Endothelial cell of umbilical vein (primary cell): ENCODE measurements around the gene EAPP. TPM values are rescaled to one million over a fixed set of nuclear protein-coding genes. Genes with fewer than 3 reads are reported as not detected.

Source experiments
- BruUV-seq: library from RNA; stranded (reverse); fragments of 400-500 nt; replicated peaks from 2 replicates; lab custom pipeline; 2021; lab: Mats Ljungman, UMichigan
- CTCF ChIA-PET: fragments of 300-600, 350-600 bp; sonication (Branson Sonifier 250); formaldehyde crosslinking; loops from one replicate; lab custom pipeline; 2021; ENCODE audit warnings: antibody characterized with exemption, inconsistent platforms; lab: Charles Lee
- POLR2A ChIA-PET: fragments of 300-600, 350-600 bp; sonication (Branson Sonifier 250); formaldehyde crosslinking; loops from one replicate; lab custom pipeline; 2021; ENCODE audit warnings: antibody characterized with exemption, inconsistent platforms; lab: Charles Lee
- DNase-seq: peaks from one replicate; pipeline ENCODE4 v3.0.0-alpha.2; 2011; ENCODE audit warnings: low read depth, low spot score
- FAIRE-seq: peaks from 2 replicates; lab custom pipeline; 2011; peaks lifted over from hg19 to GRCh38; lab: Jason Lieb, UNC
- H2AFZ ChIP-seq: 2 replicates; pipeline ENCODE4 v1.6.0; 2012; ENCODE audit warnings: low read depth, low read length, control low read depth, inconsistent platforms
- H3K27ac ChIP-seq: 2 replicates; pipeline ENCODE4 v1.5.1; 2011; ENCODE audit warnings: low read depth, mild to moderate bottlenecking, control low read depth, low read length, moderate library complexity; ENCODE audit not compliant: insufficient read depth
- H3K27me3 ChIP-seq, 2 experiments: 2 replicates each; pipeline versions ENCODE4 v1.6.0 to v1.6.1; 2011; ENCODE audit warnings: low read length in 2 of 2, mixed read lengths in 1 of 2; ENCODE audit not compliant: control insufficient read depth in 2 of 2, insufficient read depth in 2 of 2
- H3K36me3 ChIP-seq, 2 experiments: 2 replicates in 1 of 2; 3 replicates in 1 of 2; pipeline ENCODE4 v1.5.1; 2011; ENCODE audit warnings: low read length in 2 of 2, mild to moderate bottlenecking in 1 of 2, moderate library complexity in 1 of 2; ENCODE audit not compliant: control insufficient read depth in 2 of 2, insufficient read depth in 2 of 2; ENCODE audit errors: extremely low read depth in 1 of 2
- H3K4me1 ChIP-seq: 3 replicates; pipeline ENCODE4 v1.5.1; 2011; ENCODE audit warnings: mild to moderate bottlenecking, low read length; ENCODE audit not compliant: control insufficient read depth, insufficient read depth; ENCODE audit errors: extremely low read depth
- H3K4me2 ChIP-seq: 2 replicates; pipeline ENCODE4 v1.6.1; 2011; ENCODE audit warnings: low read length, control low read depth, mixed read lengths; ENCODE audit not compliant: insufficient read depth
- H3K4me3 ChIP-seq, 3 experiments: fragments of 200-600 bp in 1 of 3; sonication (generic), shearing (Covaris generic) in 1 of 3; replicated peaks in 1 of 3; 2 replicates each; pipeline ENCODE4 v1.5.1; 2011 to 2016; ENCODE audit warnings: control low read depth in 3 of 3, low read length in 3 of 3, mild to moderate bottlenecking in 2 of 3, inconsistent platforms in 1 of 3, low read depth in 1 of 3, moderate library complexity in 1 of 3; ENCODE audit not compliant: insufficient read depth in 1 of 3
- H3K79me2 ChIP-seq: 2 replicates; pipeline ENCODE4 v1.6.0; 2012; ENCODE audit warnings: low read length, inconsistent platforms; ENCODE audit not compliant: control insufficient read depth, insufficient read depth
- H3K9ac ChIP-seq: replicated peaks from 2 replicates; pipeline ENCODE3; 2011; ENCODE audit warnings: low read length, control low read depth; ENCODE audit not compliant: insufficient read depth; ENCODE audit errors: extremely low read depth
- H3K9me1 ChIP-seq: replicated peaks from 3 replicates; pipeline ENCODE4 v1.6.0; 2011; ENCODE audit warnings: mild to moderate bottlenecking, low read length; ENCODE audit not compliant: control insufficient read depth, insufficient read depth; ENCODE audit errors: extremely low read depth
- H3K9me3 ChIP-seq: replicated peaks from 2 replicates; pipeline ENCODE4 v1.5.1; 2012; ENCODE audit warnings: low read length, inconsistent platforms; ENCODE audit not compliant: control insufficient read depth, insufficient read depth
- H4K20me1 ChIP-seq: replicated peaks from 2 replicates; pipeline ENCODE3; 2011; ENCODE audit warnings: mild to moderate bottlenecking, low read length; ENCODE audit not compliant: control insufficient read depth, insufficient read depth; ENCODE audit errors: extremely low read depth
- EZH2 ChIP-seq: IDR thresholded peaks from 2 replicates; pipeline ENCODE4 v1.6.1; 2012; ENCODE audit warnings: borderline replicate concordance, low read depth, mild to moderate bottlenecking, moderate library complexity, low read length, inconsistent platforms; ENCODE audit not compliant: severe bottlenecking
- FOS ChIP-seq: IDR thresholded peaks from 2 replicates; pipeline ENCODE4 v1.6.1; 2011; ENCODE audit warnings: mild to moderate bottlenecking, low read length, moderate library complexity, borderline replicate concordance; ENCODE audit not compliant: insufficient read depth
- GATA2 ChIP-seq: IDR thresholded peaks from 2 replicates; pipeline ENCODE4 v1.7.0; 2011; ENCODE audit warnings: low read depth, mild to moderate bottlenecking, moderate library complexity, mixed read lengths, low read length; ENCODE audit not compliant: insufficient read length, insufficient read depth
- JUN ChIP-seq: IDR thresholded peaks from 2 replicates; pipeline ENCODE4 v1.6.1; 2011; ENCODE audit warnings: borderline replicate concordance, low read depth; ENCODE audit not compliant: insufficient read length, insufficient read depth
- MYC ChIP-seq: IDR thresholded peaks from one replicate; pipeline ENCODE4 v1.6.1; 2011; ENCODE audit warnings: mild to moderate bottlenecking, low read depth, low read length
- POLR2A ChIP-seq: IDR thresholded peaks from 2 replicates; pipeline ENCODE4 v1.6.1; 2012; ENCODE audit warnings: low read depth, mild to moderate bottlenecking, control low read depth, low read length
- POLR2AphosphoS5 ChIP-seq: IDR thresholded peaks from 2 replicates; pipeline ENCODE4 v1.6.1; 2012; ENCODE audit warnings: low read depth, mild to moderate bottlenecking, control low read depth, low read length, moderate library complexity; ENCODE audit not compliant: insufficient read depth
- dilution Hi-C: fragments of 300-500 bp; cut with MboI; formaldehyde crosslinking; loops from one replicate; pipeline ENCODE4 v1.15.0; 2019; ENCODE audit warnings: low sequenced_read_pairs; ENCODE audit not compliant: extremely low pct_ligation_motif_present
- intact Hi-C: fragments of 100-400 bp; cut with micrococcal nuclease; formaldehyde crosslinking; loops from one replicate; pipeline ENCODE4 v1.10.0; 2022
- polyA plus RNA-seq, 4 experiments: library from polyadenylated mRNA; depleted of rRNA in 3 of 4; stranded (reverse) in 3 of 4; unstranded in 1 of 4; fragments of >200 nt; gene quantifications; 2 replicates each; pipeline versions ENCODE4 v1.2.1 to v1.2.3, GENCODE V29; 2011 to 2012; ENCODE audit warnings: missing spikeins in 1 of 4
- total RNA-seq: library from RNA; stranded (reverse); gene quantifications from 2 replicates; pipeline ENCODE4 v1.2.3, GENCODE V29; 2021
- TF ChIP-seq, protein P1 (sequence below), 2 donors: IDR thresholded peaks; 1 replicate in 1 of 2; 2 replicates in 1 of 2; pipeline ENCODE4 v1.5.1; 2011; ENCODE audit warnings: low read length in 2 of 2, mild to moderate bottlenecking in 2 of 2, moderate library complexity in 2 of 2, control low read depth in 1 of 2, inconsistent platforms in 1 of 2, low read depth in 1 of 2; ENCODE audit not compliant: insufficient read depth in 1 of 2; ENCODE audit errors: extremely low read depth in 1 of 2
- TF ChIP-seq, protein P2 (sequence below): IDR thresholded peaks from 2 replicates; pipeline ENCODE4 v1.6.1; 2011; ENCODE audit not compliant: insufficient read depth, insufficient read length

Gene EAPP
- total and polyA plus RNA-seq, 2 donors (not counting 3 experiments of a cell fraction or from before 2014, with no cell fraction given), result 16.6 to 22.2 TPM

DNA sequence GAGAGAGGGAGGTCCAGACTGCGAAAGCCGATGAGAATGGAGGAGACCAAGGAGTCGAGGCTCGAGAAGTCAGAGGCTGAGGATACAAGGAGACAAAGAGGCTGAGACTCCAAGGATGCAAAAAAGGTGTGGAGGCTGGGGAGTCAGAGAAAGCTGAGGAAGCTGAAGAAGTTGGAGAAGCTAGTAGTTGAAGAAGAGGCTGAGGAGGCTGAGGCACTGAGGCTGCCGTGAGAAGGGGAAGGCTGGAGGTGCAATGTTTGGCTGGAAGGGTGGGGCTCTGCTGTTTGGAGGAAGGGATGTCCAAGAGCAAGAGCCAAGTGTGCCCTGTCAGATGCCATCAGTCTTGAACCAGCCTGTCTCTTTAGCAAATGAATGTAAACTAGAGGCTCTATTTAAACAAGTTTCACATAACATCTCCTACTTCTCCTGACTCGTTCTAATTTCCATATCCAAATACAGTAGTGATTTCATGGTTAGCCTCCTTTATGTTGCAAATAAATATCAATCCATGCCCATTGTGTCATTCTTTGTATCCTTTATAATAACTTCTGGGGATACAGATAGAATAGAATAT, 66.7 kb downstream of the EAPP start:
- H2AFZ ChIP-seq, result no peak overlapping the region
- no peaks in the 10 kb centered on the region for H3K4me1 ChIP-seq
- TF ChIP-seq FOS, result no peak
- no peak for TF ChIP-seq POLR2AphosphoS5
- TF ChIP-seq, protein P1, sequence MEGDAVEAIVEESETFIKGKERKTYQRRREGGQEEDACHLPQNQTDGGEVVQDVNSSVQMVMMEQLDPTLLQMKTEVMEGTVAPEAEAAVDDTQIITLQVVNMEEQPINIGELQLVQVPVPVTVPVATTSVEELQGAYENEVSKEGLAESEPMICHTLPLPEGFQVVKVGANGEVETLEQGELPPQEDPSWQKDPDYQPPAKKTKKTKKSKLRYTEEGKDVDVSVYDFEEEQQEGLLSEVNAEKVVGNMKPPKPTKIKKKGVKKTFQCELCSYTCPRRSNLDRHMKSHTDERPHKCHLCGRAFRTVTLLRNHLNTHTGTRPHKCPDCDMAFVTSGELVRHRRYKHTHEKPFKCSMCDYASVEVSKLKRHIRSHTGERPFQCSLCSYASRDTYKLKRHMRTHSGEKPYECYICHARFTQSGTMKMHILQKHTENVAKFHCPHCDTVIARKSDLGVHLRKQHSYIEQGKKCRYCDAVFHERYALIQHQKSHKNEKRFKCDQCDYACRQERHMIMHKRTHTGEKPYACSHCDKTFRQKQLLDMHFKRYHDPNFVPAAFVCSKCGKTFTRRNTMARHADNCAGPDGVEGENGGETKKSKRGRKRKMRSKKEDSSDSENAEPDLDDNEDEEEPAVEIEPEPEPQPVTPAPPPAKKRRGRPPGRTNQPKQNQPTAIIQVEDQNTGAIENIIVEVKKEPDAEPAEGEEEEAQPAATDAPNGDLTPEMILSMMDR (IDR thresholded peaks at IDR 0.05; ENCODE audit: extremely low read depth in 1 of 2, insufficient read depth in 1 of 2, low read depth in 1 of 2, low read length in 2 of 2), result no peak
- no peak for TF ChIP-seq MYC
- TF ChIP-seq EZH2, result no peak
- TF ChIP-seq, protein P2, sequence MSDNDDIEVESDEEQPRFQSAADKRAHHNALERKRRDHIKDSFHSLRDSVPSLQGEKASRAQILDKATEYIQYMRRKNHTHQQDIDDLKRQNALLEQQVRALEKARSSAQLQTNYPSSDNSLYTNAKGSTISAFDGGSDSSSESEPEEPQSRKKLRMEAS, result no peak
- no peak for TF ChIP-seq POLR2A
- TF ChIP-seq GATA2, result no peak
- TF ChIP-seq JUN, result no peak
- H3K79me2 ChIP-seq, result no peaks in the 10 kb centered on the region
- H3K27ac ChIP-seq, result no peak overlapping the region
- DNase-seq, result no peak
- intact Hi-C loops, result no loop called here
- H3K36me3 ChIP-seq, result no peaks in the 10 kb centered on the region
- POLR2A ChIA-PET, result no interaction called here
- no peak for FAIRE-seq
- no TSS peak for BruUV-seq
- no peak overlapping the region for H3K4me3 ChIP-seq
- H4K20me1 ChIP-seq, result no peaks in the 10 kb centered on the region
- CTCF ChIA-PET, result interaction anchor here (1.1 kb wide), 2 partner anchors 21 to 24 kb away, joined by 3 to 4 read pairs; no protein-coding TSS in a partner anchor
- no peak overlapping the region for H3K9ac ChIP-seq
- no peaks in the 10 kb centered on the region for H3K9me1 ChIP-seq
- H3K4me2 ChIP-seq, result no peak overlapping the region
- no peaks in the 10 kb centered on the region for H3K9me3 ChIP-seq
- no peaks in the 10 kb centered on the region for H3K27me3 ChIP-seq
- dilution Hi-C loops, result no loop called here
